Hepatocyte (in vitro differentiated cells): ENCODE measurements around the gene CLBA1.

Experiments used
- EZH2 ChIP-seq: fragments of 200-600 bp; sonication (generic); IDR thresholded peaks from 2 replicates; pipeline ENCODE4 v1.6.1; 2016; ENCODE audit warnings: antibody characterized with exemption, mild to moderate bottlenecking, borderline replicate concordance
- EZH2phosphoT487 ChIP-seq: fragments of 200-600 bp; sonication (generic); IDR thresholded peaks from one replicate; pipeline ENCODE4 v1.6.1; 2018; ENCODE audit warnings: antibody characterized with exemption, mild to moderate bottlenecking, low read depth, moderate library complexity; ENCODE audit not compliant: unreplicated experiment, severe bottlenecking
- TF ChIP-seq, protein P1 (sequence below): fragments of 200-600 bp; sonication (generic); IDR thresholded peaks from 2 replicates; pipeline ENCODE4 v1.5.1; 2016; ENCODE audit warnings: antibody characterized with exemption, mild to moderate bottlenecking; ENCODE audit not compliant: poor library complexity

DNA sequence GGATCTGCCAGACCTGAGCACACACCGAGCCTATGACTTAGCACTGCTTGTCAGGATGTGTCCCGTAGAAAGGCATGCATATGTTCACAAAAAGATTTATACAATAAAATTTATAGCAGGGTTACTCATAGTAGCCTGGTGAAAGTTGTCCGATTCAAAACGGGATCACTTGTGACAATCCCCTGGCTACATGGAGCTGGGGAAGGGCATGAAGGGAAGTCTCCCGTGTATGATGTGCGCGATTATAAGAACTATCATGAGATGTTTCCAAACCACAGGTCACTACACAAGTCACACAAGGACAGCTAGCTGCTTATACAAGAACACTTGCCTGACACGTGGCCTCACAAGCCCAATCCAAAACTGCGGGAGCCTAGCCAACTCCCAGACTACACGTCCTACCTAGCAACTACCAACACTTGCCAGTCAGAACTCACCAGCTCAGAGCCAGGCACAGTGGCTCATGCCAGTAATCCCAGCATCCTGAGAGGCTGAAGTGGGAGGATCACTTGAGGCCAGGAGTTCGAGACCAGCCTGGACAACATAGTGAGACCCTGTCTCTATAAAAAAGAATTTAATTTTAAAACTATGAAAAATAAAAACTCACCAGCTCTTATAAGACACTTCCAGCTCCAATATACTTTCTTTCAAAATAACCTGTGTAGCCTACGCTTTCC, 42.8 kb downstream of the CLBA1 start:
- TF ChIP-seq, protein P1, sequence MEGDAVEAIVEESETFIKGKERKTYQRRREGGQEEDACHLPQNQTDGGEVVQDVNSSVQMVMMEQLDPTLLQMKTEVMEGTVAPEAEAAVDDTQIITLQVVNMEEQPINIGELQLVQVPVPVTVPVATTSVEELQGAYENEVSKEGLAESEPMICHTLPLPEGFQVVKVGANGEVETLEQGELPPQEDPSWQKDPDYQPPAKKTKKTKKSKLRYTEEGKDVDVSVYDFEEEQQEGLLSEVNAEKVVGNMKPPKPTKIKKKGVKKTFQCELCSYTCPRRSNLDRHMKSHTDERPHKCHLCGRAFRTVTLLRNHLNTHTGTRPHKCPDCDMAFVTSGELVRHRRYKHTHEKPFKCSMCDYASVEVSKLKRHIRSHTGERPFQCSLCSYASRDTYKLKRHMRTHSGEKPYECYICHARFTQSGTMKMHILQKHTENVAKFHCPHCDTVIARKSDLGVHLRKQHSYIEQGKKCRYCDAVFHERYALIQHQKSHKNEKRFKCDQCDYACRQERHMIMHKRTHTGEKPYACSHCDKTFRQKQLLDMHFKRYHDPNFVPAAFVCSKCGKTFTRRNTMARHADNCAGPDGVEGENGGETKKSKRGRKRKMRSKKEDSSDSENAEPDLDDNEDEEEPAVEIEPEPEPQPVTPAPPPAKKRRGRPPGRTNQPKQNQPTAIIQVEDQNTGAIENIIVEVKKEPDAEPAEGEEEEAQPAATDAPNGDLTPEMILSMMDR = no peak
- TF ChIP-seq EZH2 = no peak
- TF ChIP-seq EZH2phosphoT487 = no peak
